Tibial nerve (tissue), 3 donors: Measurements from ENCODE around the gene EEA1.

Experiments
- POLR2A ChIP-seq, 2 donors: fragments of 450-650 bp; IDR thresholded peaks; one replicate each; pipeline ENCODE4 v1.6.1; 2017; ENCODE audit warnings: antibody characterized with exemption in 2 of 2, mild to moderate bottlenecking in 2 of 2, moderate library complexity in 2 of 2
- TF ChIP-seq, protein P1 (sequence below), 5 experiments: fragments of 200-600 bp in 3 of 5; fragments of 450-650 bp in 2 of 5; sonication (generic) in 3 of 5; IDR thresholded peaks; one replicate each; pipeline ENCODE4 v1.5.1; 2016 to 2019; ENCODE audit warnings: antibody characterized with exemption in 5 of 5, mild to moderate bottlenecking in 3 of 5, moderate library complexity in 2 of 5

- no peak for TF ChIP-seq POLR2A (IDR thresholded peaks at IDR 0.05)
- TF ChIP-seq, protein P1, sequence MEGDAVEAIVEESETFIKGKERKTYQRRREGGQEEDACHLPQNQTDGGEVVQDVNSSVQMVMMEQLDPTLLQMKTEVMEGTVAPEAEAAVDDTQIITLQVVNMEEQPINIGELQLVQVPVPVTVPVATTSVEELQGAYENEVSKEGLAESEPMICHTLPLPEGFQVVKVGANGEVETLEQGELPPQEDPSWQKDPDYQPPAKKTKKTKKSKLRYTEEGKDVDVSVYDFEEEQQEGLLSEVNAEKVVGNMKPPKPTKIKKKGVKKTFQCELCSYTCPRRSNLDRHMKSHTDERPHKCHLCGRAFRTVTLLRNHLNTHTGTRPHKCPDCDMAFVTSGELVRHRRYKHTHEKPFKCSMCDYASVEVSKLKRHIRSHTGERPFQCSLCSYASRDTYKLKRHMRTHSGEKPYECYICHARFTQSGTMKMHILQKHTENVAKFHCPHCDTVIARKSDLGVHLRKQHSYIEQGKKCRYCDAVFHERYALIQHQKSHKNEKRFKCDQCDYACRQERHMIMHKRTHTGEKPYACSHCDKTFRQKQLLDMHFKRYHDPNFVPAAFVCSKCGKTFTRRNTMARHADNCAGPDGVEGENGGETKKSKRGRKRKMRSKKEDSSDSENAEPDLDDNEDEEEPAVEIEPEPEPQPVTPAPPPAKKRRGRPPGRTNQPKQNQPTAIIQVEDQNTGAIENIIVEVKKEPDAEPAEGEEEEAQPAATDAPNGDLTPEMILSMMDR (IDR thresholded peaks at IDR 0.05): no peak
Observed at GRCh38 chr12:92930421-92930820, 1.3 kb upstream of the EEA1 start.
